Type B pancreatic cell (in vitro differentiated cells): ENCODE data around the gene SSRP1. TPM values are rescaled to one million over a fixed set of nuclear protein-coding genes. Genes with fewer than 3 reads are reported as not detected.

Experiments
- DNase-seq: peaks from one replicate; pipeline ENCODE4 v3.0.0; 2021; ENCODE audit warnings: mixed read lengths; ENCODE audit not compliant: unreplicated experiment; ENCODE audit errors: extremely low spot score
- H3K27ac Mint-ChIP-seq: 2 replicates; pipeline ENCODE4 v1.8.0; 2021; ENCODE audit warnings: mild to moderate bottlenecking, mixed read lengths
- H3K27me3 Mint-ChIP-seq: 2 replicates; pipeline ENCODE4 v1.8.0; 2021; ENCODE audit warnings: mixed read lengths
- H3K36me3 Mint-ChIP-seq: 2 replicates; pipeline ENCODE4 v1.8.0; 2021; ENCODE audit warnings: mixed read lengths
- H3K4me1 Mint-ChIP-seq: one replicate; pipeline ENCODE4 v1.8.0; 2021; ENCODE audit warnings: mixed read lengths; ENCODE audit not compliant: unreplicated experiment
- H3K4me3 Mint-ChIP-seq: 2 replicates; pipeline ENCODE4 v1.8.0; 2021; ENCODE audit warnings: mild to moderate bottlenecking, mixed read lengths
- H3K9me3 Mint-ChIP-seq: 2 replicates; pipeline ENCODE4 v1.8.0; 2021; ENCODE audit warnings: mixed read lengths
- CTCF ChIP-seq: fragments of 200-600 bp; sonication (generic); conservative IDR thresholded peaks from 2 replicates; pipeline ENCODE4 v1.5.0; 2021; ENCODE audit warnings: antibody characterized with exemption, mild to moderate bottlenecking
- total RNA-seq: library from RNA; stranded (reverse); gene quantifications from 2 replicates; pipeline ENCODE4 v1.2.1, GENCODE V29; 2021; ENCODE audit warnings: low replicate concordance

SSRP1 gene
- total RNA-seq, 1 donor from 2014 or later = 164 TPM

GRCh38 chr11:57308426-57309060, 27.1 kb downstream of the SSRP1 start:
- no peak for TF ChIP-seq CTCF
- Mint-ChIP-seq H3K9me3 (no peaks in the 10 kb centered on the region), H3K27ac (peak overlapping the region; percentile 64), H3K4me3 (peak overlapping the region; percentile 10), H3K36me3 (peaks cover 41% of the 10 kb centered on the region), H3K4me1 (peaks cover 55% of the 10 kb centered on the region), H3K27me3 (no peaks in the 10 kb centered on the region)
- no peak for DNase-seq

- Mint-ChIP-seq H3K9me3 (no peaks in the 10 kb centered on the region), H3K27me3 (no peaks in the 10 kb centered on the region), H3K4me1 (peaks cover 59% of the 10 kb centered on the region), H3K27ac (peak overlapping the region; percentile 41), H3K4me3 (peak overlapping the region; percentile 14), H3K36me3 (peaks cover 48% of the 10 kb centered on the region)
- no peak for TF ChIP-seq CTCF
- DNase-seq = no peak
Observed at GRCh38 chr11:57307666-57308270, 27.9 kb downstream of the SSRP1 start.

GRCh38 chr11:57306940-57307565, 28.6 kb downstream of the SSRP1 start:
- no peak for TF ChIP-seq CTCF
- no peaks in the 10 kb centered on the region for H3K9me3 Mint-ChIP-seq
- peak overlapping the region; percentile 14 for H3K4me3 Mint-ChIP-seq
- no peak for DNase-seq
- no peaks in the 10 kb centered on the region for H3K27me3 Mint-ChIP-seq
- no peak overlapping the region for H3K27ac Mint-ChIP-seq
- peaks cover 46% of the 10 kb centered on the region for H3K36me3 Mint-ChIP-seq
- peaks cover 55% of the 10 kb centered on the region for H3K4me1 Mint-ChIP-seq

GRCh38 chr11:57306161-57306876, 29.4 kb downstream of the SSRP1 start:
- peaks cover 50% of the 10 kb centered on the region for H3K4me1 Mint-ChIP-seq
- peaks cover 52% of the 10 kb centered on the region for H3K36me3 Mint-ChIP-seq
- no peak overlapping the region for H3K27ac Mint-ChIP-seq
- no peaks in the 10 kb centered on the region for H3K27me3 Mint-ChIP-seq
- no peak for TF ChIP-seq CTCF
- DNase-seq = no peak
- no peaks in the 10 kb centered on the region for H3K9me3 Mint-ChIP-seq
- H3K4me3 Mint-ChIP-seq = peak overlapping the region; percentile 67

- Mint-ChIP-seq H3K9me3 (no peaks in the 10 kb centered on the region), H3K4me1 (peaks cover 50% of the 10 kb centered on the region), H3K36me3 (peaks cover 60% of the 10 kb centered on the region), H3K27ac (no peak overlapping the region), H3K4me3 (no peak overlapping the region), H3K27me3 (no peaks in the 10 kb centered on the region)
- TF ChIP-seq CTCF = no peak
- DNase-seq = no peak
Observed at GRCh38 chr11:57305523-57305922, 30.2 kb downstream of the SSRP1 start.
